Nephron progenitor cell (in vitro differentiated cells): Measurements from ENCODE around the gene IFITM5.
"Not testable (repeated sequence)": the region's sequence is repeated elsewhere in the genome, so short reads cannot be mapped to it uniquely, and the experiment has no call there.

ENCODE experiments used
- DNase-seq: peaks from one replicate; pipeline ENCODE4 v3.0.0; 2021
- H3K27ac Mint-ChIP-seq: 2 replicates; pipeline ENCODE4 v1.8.0; 2021; ENCODE audit warnings: mild to moderate bottlenecking, moderate library complexity, mixed read lengths
- H3K27me3 Mint-ChIP-seq: 2 replicates; pipeline ENCODE4 v1.8.0; 2021; ENCODE audit warnings: mild to moderate bottlenecking, low read depth, mixed read lengths; ENCODE audit not compliant: poor library complexity
- H3K36me3 Mint-ChIP-seq: 2 replicates; pipeline ENCODE4 v1.8.0; 2021; ENCODE audit warnings: low read depth, mixed read lengths
- H3K4me1 Mint-ChIP-seq: 2 replicates; pipeline ENCODE4 v1.8.0; 2021; ENCODE audit warnings: mixed read lengths
- H3K4me3 Mint-ChIP-seq: 2 replicates; pipeline ENCODE4 v1.8.0; 2021; ENCODE audit warnings: mild to moderate bottlenecking, moderate library complexity, mixed read lengths
- H3K9me3 Mint-ChIP-seq: 2 replicates; pipeline ENCODE4 v1.8.0; 2021; ENCODE audit warnings: mild to moderate bottlenecking, moderate library complexity, mixed read lengths
- TF ChIP-seq, protein P1 (sequence below): fragments of 200-600 bp; sonication (generic); IDR thresholded peaks from 2 replicates; pipeline ENCODE4 v1.5.0; 2021; ENCODE audit warnings: antibody characterized with exemption

The IFITM5 gene

GRCh38 chr11:315516-315994 is 16.2 kb upstream of the IFITM5 start:
- H3K4me1 Mint-ChIP-seq: peaks cover 67% of the 10 kb centered on the region
- no peak for DNase-seq
- peaks cover 7% of the 10 kb centered on the region for H3K36me3 Mint-ChIP-seq
- H3K27me3 Mint-ChIP-seq: no peaks in the 10 kb centered on the region
- peak overlapping the region; percentile 91 for H3K4me3 Mint-ChIP-seq
- no peaks in the 10 kb centered on the region for H3K9me3 Mint-ChIP-seq
- no peak overlapping the region for H3K27ac Mint-ChIP-seq
- TF ChIP-seq, protein P1, sequence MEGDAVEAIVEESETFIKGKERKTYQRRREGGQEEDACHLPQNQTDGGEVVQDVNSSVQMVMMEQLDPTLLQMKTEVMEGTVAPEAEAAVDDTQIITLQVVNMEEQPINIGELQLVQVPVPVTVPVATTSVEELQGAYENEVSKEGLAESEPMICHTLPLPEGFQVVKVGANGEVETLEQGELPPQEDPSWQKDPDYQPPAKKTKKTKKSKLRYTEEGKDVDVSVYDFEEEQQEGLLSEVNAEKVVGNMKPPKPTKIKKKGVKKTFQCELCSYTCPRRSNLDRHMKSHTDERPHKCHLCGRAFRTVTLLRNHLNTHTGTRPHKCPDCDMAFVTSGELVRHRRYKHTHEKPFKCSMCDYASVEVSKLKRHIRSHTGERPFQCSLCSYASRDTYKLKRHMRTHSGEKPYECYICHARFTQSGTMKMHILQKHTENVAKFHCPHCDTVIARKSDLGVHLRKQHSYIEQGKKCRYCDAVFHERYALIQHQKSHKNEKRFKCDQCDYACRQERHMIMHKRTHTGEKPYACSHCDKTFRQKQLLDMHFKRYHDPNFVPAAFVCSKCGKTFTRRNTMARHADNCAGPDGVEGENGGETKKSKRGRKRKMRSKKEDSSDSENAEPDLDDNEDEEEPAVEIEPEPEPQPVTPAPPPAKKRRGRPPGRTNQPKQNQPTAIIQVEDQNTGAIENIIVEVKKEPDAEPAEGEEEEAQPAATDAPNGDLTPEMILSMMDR: no peak

DNA sequence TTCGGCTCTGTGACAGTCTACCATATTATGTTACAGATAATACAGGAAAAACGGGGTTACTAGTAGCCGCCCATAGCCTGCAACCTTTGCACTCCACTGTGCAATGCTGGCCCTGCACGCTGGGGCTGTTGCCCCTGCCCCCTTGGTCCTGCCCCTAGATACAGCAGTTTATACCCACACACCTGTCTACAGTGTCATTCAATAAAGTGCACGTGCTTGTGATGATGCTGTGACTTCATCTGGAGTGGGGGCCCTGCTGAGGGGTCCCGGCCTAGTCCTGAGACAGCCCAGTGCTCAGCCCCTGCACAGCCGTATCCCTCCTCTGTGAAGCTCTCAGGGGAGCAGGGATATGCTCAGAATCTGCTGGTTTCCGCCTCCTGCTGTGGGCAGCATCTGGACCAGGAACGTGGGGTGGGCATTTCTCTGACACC is 15.7 kb upstream of the IFITM5 start:
- H3K27ac Mint-ChIP-seq: no peak overlapping the region
- no peaks in the 10 kb centered on the region for H3K9me3 Mint-ChIP-seq
- DNase-seq: no peak
- TF ChIP-seq, protein P1: no peak
- H3K4me3 Mint-ChIP-seq: peak overlapping the region; percentile 91
- peaks cover 63% of the 10 kb centered on the region for H3K4me1 Mint-ChIP-seq
- no peaks in the 10 kb centered on the region for H3K27me3 Mint-ChIP-seq
- H3K36me3 Mint-ChIP-seq: peaks cover 7% of the 10 kb centered on the region

- H3K4me1 Mint-ChIP-seq: peaks cover 63% of the 10 kb centered on the region
- DNase-seq, H3K36me3 Mint-ChIP-seq, H3K9me3 Mint-ChIP-seq, H3K27me3 Mint-ChIP-seq: not testable (repeated sequence)
- peak overlapping the region; percentile 98 for H3K27ac Mint-ChIP-seq
- H3K4me3 Mint-ChIP-seq: peak overlapping the region; percentile 91
Measured at GRCh38 chr11:314554-314875, 15.2 kb upstream of the IFITM5 start.

GRCh38 chr11:313787-314553 is 14.6 kb upstream of the IFITM5 start, which contains the start of gene IFITM1:
Gene IFITM1 (plus strand): TSS chr11:314040. CDS start chr11:314171, 131 bp downstream.
- H3K27ac Mint-ChIP-seq: peak within 1 kb of the TSS; percentile 98
- no peak for DNase-seq
- peak within 1 kb of the TSS; percentile 91 for H3K4me3 Mint-ChIP-seq
- TF ChIP-seq, protein P1: no peak
- H3K27me3 Mint-ChIP-seq: no peaks in the 10 kb centered on the region
- H3K9me3 Mint-ChIP-seq: no peaks in the 10 kb centered on the region
- peaks cover 7% of the 10 kb centered on the region for H3K36me3 Mint-ChIP-seq
- peaks cover 65% of the 10 kb centered on the region for H3K4me1 Mint-ChIP-seq

DNA sequence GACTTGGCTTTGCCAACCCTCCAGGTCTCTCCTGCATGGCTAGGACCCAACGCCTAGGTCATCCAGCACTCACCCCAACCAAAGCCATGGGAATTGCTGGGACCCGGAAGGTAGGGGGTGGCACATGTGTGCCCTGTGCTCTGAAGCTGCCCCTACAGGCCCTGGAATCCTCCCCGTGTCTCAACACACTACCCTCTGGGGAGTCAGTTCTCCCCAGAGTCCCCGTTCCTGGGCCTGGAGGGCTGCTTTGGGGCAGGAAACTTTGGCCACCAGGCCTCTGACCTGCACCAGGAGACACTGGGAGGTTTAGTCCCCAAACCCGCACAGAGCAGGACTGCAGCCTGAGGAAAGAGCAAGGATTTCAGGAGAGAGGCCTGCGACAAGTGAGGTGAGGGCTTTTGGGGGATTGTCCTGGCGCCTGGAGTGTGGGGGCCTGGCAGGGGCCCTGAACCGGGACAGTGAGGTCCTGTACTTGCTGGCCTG is 14.0 kb upstream of the IFITM5 start:
- TF ChIP-seq, protein P1: no peak
- Mint-ChIP-seq H3K27me3 (no peaks in the 10 kb centered on the region), H3K36me3 (peaks cover 7% of the 10 kb centered on the region), H3K27ac (peak overlapping the region; percentile 98), H3K9me3 (no peaks in the 10 kb centered on the region), H3K4me1 (peaks cover 71% of the 10 kb centered on the region), H3K4me3 (peak overlapping the region; percentile 91)
- no peak for DNase-seq

- TF ChIP-seq, protein P1: no peak
- peak overlapping the region; percentile 76 for H3K4me3 Mint-ChIP-seq
- no peaks in the 10 kb centered on the region for H3K27me3 Mint-ChIP-seq
- no peak for DNase-seq
- H3K36me3 Mint-ChIP-seq: peaks cover 7% of the 10 kb centered on the region
- no peaks in the 10 kb centered on the region for H3K9me3 Mint-ChIP-seq
- H3K4me1 Mint-ChIP-seq: peaks cover 74% of the 10 kb centered on the region
- H3K27ac Mint-ChIP-seq: peak overlapping the region; percentile 96
Measured at GRCh38 chr11:312092-312816, 12.9 kb upstream of the IFITM5 start.

DNA sequence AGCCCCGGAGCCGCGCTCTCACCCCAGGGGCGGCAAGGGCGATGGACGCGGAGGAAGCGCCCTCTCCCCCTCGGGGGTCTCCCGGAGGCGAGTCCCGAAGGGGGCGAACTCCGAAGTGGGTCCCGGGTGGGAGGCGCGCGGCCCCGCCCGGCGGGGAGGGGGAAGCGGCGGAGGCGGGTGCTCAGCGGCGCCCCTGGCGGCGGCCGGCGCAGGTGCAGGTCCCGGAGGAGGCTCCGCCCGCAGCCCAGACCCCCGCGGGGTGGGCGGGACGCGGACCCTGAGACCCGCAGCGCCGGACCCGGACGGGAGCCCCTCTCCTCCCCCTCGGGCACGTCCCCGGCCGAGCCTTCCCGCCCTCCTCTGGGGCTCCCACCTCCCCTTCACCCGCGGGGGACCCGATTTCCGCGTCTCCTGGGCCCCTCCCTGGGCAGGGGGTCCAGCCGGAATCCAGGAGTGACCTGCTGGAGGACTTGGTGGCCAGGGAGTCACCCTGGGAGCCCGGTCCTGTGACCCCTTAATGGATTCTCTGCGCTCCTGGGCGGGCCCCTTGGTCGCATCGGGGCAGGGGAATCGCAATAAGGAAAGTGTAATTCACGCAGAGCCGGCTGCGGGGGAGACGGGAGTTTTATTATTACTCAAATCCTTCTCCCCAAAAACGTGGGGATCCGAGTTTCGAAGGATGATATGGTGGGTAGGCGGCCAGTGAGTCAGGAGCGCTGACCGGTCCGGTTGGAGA is 11.9 kb upstream of the IFITM5 start:
- Mint-ChIP-seq H3K4me1 (peaks cover 74% of the 10 kb centered on the region), H3K4me3 (peak overlapping the region; percentile 76)
- not testable (repeated sequence) for H3K9me3 Mint-ChIP-seq, H3K36me3 Mint-ChIP-seq, H3K27me3 Mint-ChIP-seq, H3K27ac Mint-ChIP-seq, DNase-seq

- Mint-ChIP-seq H3K4me1 (peaks cover 81% of the 10 kb centered on the region), H3K27ac (peak overlapping the region; percentile 17), H3K4me3 (peak overlapping the region; percentile 89)
- not testable (repeated sequence) for H3K27me3 Mint-ChIP-seq, H3K9me3 Mint-ChIP-seq, DNase-seq, H3K36me3 Mint-ChIP-seq
Measured at GRCh38 chr11:309979-310572, 10.8 kb upstream of the IFITM5 start.
